ENCODE measurements around the gene ARL5B. TPM values are rescaled to one million over a fixed set of nuclear protein-coding genes. Genes with fewer than 3 reads are reported as not detected.
"Not testable (repeated sequence)": the region's sequence is repeated elsewhere in the genome, so short reads cannot be mapped to it uniquely, and the experiment has no call there.

ARL5B gene
- total RNA-seq, 2 donors from 2014 or later: 44.8 to 55.4 TPM

- H3K4me3 ChIP-seq (ENCODE audit: low read length): no peak overlapping the region
- H3K4me1 ChIP-seq (ENCODE audit: control insufficient read depth, insufficient read depth, low read length): peaks cover 3% of the 10 kb centered on the region
- no peak overlapping the region for H3K27ac ChIP-seq (ENCODE audit: low read depth, low read length)
- no peak for TF ChIP-seq CTCF (conservative IDR thresholded peaks at IDR 0.05)
- no peak for DNase-seq
- peaks cover 9% of the 10 kb centered on the region for H3K36me3 Mint-ChIP-seq (ENCODE audit: low read depth)
- H3K4me1 Mint-ChIP-seq: peaks cover 36% of the 10 kb centered on the region
- H3K27me3 ChIP-seq (ENCODE audit: control insufficient read depth, insufficient read depth, low read length, poor library complexity, severe bottlenecking): no peaks in the 10 kb centered on the region
- H3K9ac ChIP-seq (ENCODE audit: extremely low read depth, low read length, poor library complexity, severe bottlenecking): no peak overlapping the region
- no peak overlapping the region for H3K4me3 Mint-ChIP-seq
- no peaks in the 10 kb centered on the region for H3K27me3 Mint-ChIP-seq (ENCODE audit: insufficient read depth)
- no peaks in the 10 kb centered on the region for H3K9me3 Mint-ChIP-seq
- H3K27ac Mint-ChIP-seq: no peak overlapping the region
- H3K9me3 ChIP-seq (ENCODE audit: control insufficient read depth, low read length): no peaks in the 10 kb centered on the region
- H3K36me3 ChIP-seq (ENCODE audit: control insufficient read depth, insufficient read depth, low read length): peaks cover 36% of the 10 kb centered on the region
Measured at GRCh38 chr10:18620856-18621255, 38.4 kb upstream of the ARL5B start.

- H3K9me3 Mint-ChIP-seq; H3K9me3 ChIP-seq (ENCODE audit: control insufficient read depth, low read length); H3K4me1 ChIP-seq (ENCODE audit: control insufficient read depth, insufficient read depth, low read length); DNase-seq; H3K27ac ChIP-seq (ENCODE audit: low read depth, low read length); H3K27me3 Mint-ChIP-seq (ENCODE audit: insufficient read depth); H3K27me3 ChIP-seq (ENCODE audit: control insufficient read depth, insufficient read depth, low read length, poor library complexity, severe bottlenecking): not testable (repeated sequence)
- H3K27ac Mint-ChIP-seq: peak overlapping the region; percentile 41
- H3K9ac ChIP-seq (ENCODE audit: extremely low read depth, low read length, poor library complexity, severe bottlenecking): peak overlapping the region; percentile 21
- H3K4me3 Mint-ChIP-seq: peak overlapping the region; percentile 26
- peaks cover 20% of the 10 kb centered on the region for H3K36me3 Mint-ChIP-seq (ENCODE audit: low read depth)
- H3K4me3 ChIP-seq (ENCODE audit: low read length): peak overlapping the region; percentile 63
- WGBS, 2 experiments (ENCODE audit: insufficient coverage in 1 of 2, insufficient read length in 1 of 2): 19% methylated on average over 1 of the region's 1 CpG; no CpG with 5 or more reads in 1 of the 2 experiments
- peaks cover 50% of the 10 kb centered on the region for H3K4me1 Mint-ChIP-seq
- peaks cover 28% of the 10 kb centered on the region for H3K36me3 ChIP-seq (ENCODE audit: control insufficient read depth, insufficient read depth, low read length)
Measured at GRCh38 chr10:18623671-18624070, 35.6 kb upstream of the ARL5B start.

- H3K36me3 ChIP-seq (ENCODE audit: control insufficient read depth, insufficient read depth, low read length): peaks cover 16% of the 10 kb centered on the region
- H3K9me3 ChIP-seq (ENCODE audit: control insufficient read depth, low read length): no peaks in the 10 kb centered on the region
- H3K4me3 ChIP-seq (ENCODE audit: low read length): no peak overlapping the region
- whole genome bisulfite sequencing, 2 experiments (ENCODE audit: insufficient coverage in 1 of 2, insufficient read length in 1 of 2): 90 to 93% methylated on average over 2 to 5 of the region's 5 CpGs
- Mint-ChIP-seq H3K4me1 (peaks cover 44% of the 10 kb centered on the region), H3K36me3 (ENCODE audit: low read depth) (peaks cover 20% of the 10 kb centered on the region), H3K9me3 (peaks cover 12% of the 10 kb centered on the region), H3K27ac (no peak overlapping the region), H3K27me3 (ENCODE audit: insufficient read depth) (no peaks in the 10 kb centered on the region), H3K4me3 (no peak overlapping the region)
- peaks cover 3% of the 10 kb centered on the region for H3K4me1 ChIP-seq (ENCODE audit: control insufficient read depth, insufficient read depth, low read length)
- TF ChIP-seq CTCF (conservative IDR thresholded peaks at IDR 0.05): no peak
- H3K9ac ChIP-seq (ENCODE audit: extremely low read depth, low read length, poor library complexity, severe bottlenecking): no peak overlapping the region
- no peaks in the 10 kb centered on the region for H3K27me3 ChIP-seq (ENCODE audit: control insufficient read depth, insufficient read depth, low read length, poor library complexity, severe bottlenecking)
- no peak overlapping the region for H3K27ac ChIP-seq (ENCODE audit: low read depth, low read length)
- no peak for DNase-seq
Measured at GRCh38 chr10:18625886-18626285, 33.3 kb upstream of the ARL5B start.

DNA sequence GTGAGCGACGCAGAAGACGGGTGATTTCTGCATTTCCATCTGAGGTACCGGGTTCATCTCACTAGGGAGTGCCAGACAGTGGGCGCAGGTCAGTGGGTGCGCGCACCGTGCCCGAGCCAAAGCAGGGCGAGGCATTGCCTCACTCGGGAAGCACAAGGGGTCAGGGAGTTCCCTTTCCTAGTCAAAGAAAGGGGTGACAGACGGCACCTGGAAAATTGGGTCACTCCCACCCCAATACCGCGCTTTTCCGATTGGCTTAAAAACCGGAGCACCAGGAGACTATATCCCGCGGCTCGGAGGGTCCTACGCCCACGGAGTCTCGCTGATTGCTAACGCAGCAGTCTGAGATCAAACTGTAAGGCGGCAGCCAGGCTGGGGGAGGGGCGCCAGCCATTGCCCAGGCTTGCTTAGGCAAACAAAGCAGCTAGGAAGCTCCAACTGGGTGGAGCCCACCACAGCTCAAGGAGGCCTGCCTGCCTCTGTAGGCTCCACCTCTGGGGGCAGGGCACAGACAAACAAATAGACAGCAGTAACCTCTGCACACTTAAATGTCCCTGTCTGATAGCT is 31.7 kb upstream of the ARL5B start:
- peak overlapping the region; percentile 28 for H3K9ac ChIP-seq (ENCODE audit: extremely low read depth, low read length, poor library complexity, severe bottlenecking)
- peak overlapping the region; percentile 56 for H3K4me3 ChIP-seq (ENCODE audit: low read length)
- H3K9me3 Mint-ChIP-seq: peaks cover 13% of the 10 kb centered on the region
- peak overlapping the region; percentile 81 for H3K27ac ChIP-seq (ENCODE audit: low read depth, low read length)
- not testable (repeated sequence) for H3K36me3 ChIP-seq (ENCODE audit: control insufficient read depth, insufficient read depth, low read length); H3K4me1 ChIP-seq (ENCODE audit: control insufficient read depth, insufficient read depth, low read length); H3K27me3 Mint-ChIP-seq (ENCODE audit: insufficient read depth); H3K9me3 ChIP-seq (ENCODE audit: control insufficient read depth, low read length); H3K27me3 ChIP-seq (ENCODE audit: control insufficient read depth, insufficient read depth, low read length, poor library complexity, severe bottlenecking)
- peak; percentile 91 for DNase-seq
- peak overlapping the region; percentile 70 for H3K4me3 Mint-ChIP-seq
- H3K36me3 Mint-ChIP-seq (ENCODE audit: low read depth): peaks cover 19% of the 10 kb centered on the region
- H3K4me1 Mint-ChIP-seq: peaks cover 38% of the 10 kb centered on the region
- H3K27ac Mint-ChIP-seq: peak overlapping the region; percentile 98
- WGBS, 2 experiments (ENCODE audit: insufficient coverage in 1 of 2, insufficient read length in 1 of 2): 7 to 9% methylated on average over 13 to 25 of the region's 25 CpGs

DNA sequence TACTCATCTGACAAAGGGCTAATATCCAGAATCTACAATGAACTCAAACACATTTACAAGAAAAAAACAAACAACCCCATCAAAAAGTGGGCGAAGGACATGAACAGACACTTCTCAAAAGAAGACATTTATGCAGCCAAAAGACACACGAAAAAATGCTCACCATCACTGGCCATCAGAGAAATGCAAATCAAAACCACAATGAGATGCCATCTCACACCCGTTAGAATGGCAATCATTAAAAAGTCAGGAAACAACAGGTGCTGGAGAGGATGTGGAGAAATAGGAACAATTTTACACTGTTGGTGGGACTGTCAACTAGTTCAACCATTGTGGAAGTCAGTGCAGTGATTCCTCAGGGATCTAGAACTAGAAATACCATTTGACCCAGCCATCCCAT is 26.7 kb upstream of the ARL5B start:
- H3K4me3 Mint-ChIP-seq; H3K9me3 ChIP-seq (ENCODE audit: control insufficient read depth, low read length); H3K27me3 ChIP-seq (ENCODE audit: control insufficient read depth, insufficient read depth, low read length, poor library complexity, severe bottlenecking); H3K9ac ChIP-seq (ENCODE audit: extremely low read depth, low read length, poor library complexity, severe bottlenecking); H3K36me3 ChIP-seq (ENCODE audit: control insufficient read depth, insufficient read depth, low read length); DNase-seq; H3K4me3 ChIP-seq (ENCODE audit: low read length); H3K4me1 ChIP-seq (ENCODE audit: control insufficient read depth, insufficient read depth, low read length); H3K27ac Mint-ChIP-seq; H3K27ac ChIP-seq (ENCODE audit: low read depth, low read length); H3K27me3 Mint-ChIP-seq (ENCODE audit: insufficient read depth): not testable (repeated sequence)
- 98% methylated on average over 2 of the region's 3 CpGs; no CpG with 5 or more reads in 1 of the 2 experiments for WGBS, 2 experiments (ENCODE audit: insufficient coverage in 1 of 2, insufficient read length in 1 of 2)
- Mint-ChIP-seq H3K4me1 (peaks cover 18% of the 10 kb centered on the region), H3K36me3 (ENCODE audit: low read depth) (peaks cover 25% of the 10 kb centered on the region), H3K9me3 (peaks cover 19% of the 10 kb centered on the region)

Measured in endodermal cell (in vitro differentiated cells).